ENCODE measurements around the gene CLCN3. TPM values are rescaled to one million over a fixed set of nuclear protein-coding genes. Genes with fewer than 3 reads are reported as not detected.
A peak's percentile ranks its signal among the peaks of the same experiment; 100 is the strongest.
"Not testable (repeated sequence)": the region's sequence is repeated elsewhere in the genome, so short reads cannot be mapped to it uniquely, and the experiment has no call there.

CLCN3 gene
- total RNA-seq, 4 donors from 2014 or later = 14.0 to 61.5 (median 44.7) TPM

DNA sequence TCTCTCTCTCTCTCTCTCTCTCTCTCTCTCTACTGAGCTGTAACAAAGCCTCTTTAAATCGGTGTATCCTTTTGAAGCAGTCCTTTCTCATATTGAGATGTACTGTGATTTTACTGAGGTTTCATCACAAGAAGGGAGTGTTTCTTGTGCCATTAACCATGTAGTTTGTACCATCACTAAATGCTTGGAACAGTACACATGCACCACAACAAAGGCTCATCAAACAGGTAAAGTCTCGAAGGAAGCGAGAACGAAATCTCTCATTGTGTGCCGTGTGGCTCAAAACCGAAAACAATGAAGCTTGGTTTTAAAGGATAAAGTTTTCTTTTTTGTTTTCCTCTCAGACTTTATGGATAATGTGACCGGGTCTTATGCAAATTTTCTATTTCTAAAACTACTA, 100.2 kb downstream of the CLCN3 start:
- no peaks in the 10 kb centered on the region for H3K9me3 ChIP-seq
- H3K27me3 ChIP-seq = no peaks in the 10 kb centered on the region
- no peak overlapping the region for H3K4me3 ChIP-seq
- no peak for TF ChIP-seq CTCF (IDR thresholded peaks at IDR 0.05)
- H3K4me1 ChIP-seq = no peaks in the 10 kb centered on the region
- H3K27ac ChIP-seq = no peak overlapping the region
- H3K36me3 ChIP-seq = peaks cover 0 to 31% (median 0%) of the 10 kb centered on the region in 3 donors
- no peak for DNase-seq

DNA sequence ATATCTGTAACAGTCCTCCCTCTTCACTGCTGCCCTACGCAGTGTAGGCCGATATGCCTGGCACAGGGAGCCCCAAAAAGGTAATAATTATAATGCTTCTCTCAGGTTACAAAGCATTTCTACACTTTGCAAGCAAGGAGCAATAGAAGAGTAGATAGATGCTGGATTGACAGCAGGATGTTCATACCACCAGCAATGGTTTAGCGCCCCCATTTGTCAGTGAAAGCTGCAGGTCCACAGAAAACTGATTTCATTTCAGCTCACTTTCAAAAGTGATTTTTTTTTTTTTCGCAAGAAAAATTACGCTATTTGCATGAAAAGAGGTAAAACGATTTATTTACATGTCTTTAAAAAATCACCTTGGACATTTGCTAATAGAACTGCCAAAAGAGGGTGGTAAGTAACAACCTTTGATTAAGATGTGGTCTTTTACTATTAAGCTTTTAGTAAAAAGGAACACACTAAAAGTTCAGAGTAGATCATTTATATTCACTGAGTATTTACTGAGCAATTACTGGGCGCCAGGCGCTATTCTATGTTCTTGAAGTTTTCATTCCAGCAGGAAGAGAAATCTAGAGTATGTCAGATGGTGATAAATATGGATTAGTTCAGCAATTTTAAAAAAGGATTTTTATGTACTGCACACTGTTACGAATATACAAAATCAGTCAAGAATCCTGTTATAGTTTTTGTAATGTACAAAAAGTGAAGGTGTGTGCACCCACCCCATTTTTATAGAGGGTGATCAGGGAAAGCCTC, 103.0 kb downstream of the CLCN3 start:
- Histone ChIP-seq H3K4me3 (no peak overlapping the region), H3K27ac (no peak overlapping the region), H3K4me1 (no peaks in the 10 kb centered on the region), H3K36me3 (peaks cover 0 to 19% (median 0%) of the 10 kb centered on the region in 3 donors), H3K9me3 (no peaks in the 10 kb centered on the region), H3K27me3 (no peaks in the 10 kb centered on the region)
- TF ChIP-seq POLR2A (IDR thresholded peaks at IDR 0.05) = no peak
- TF ChIP-seq CTCF (IDR thresholded peaks at IDR 0.05) = peak in 2 of 6 experiments; percentile 16 to 28
- no peak for DNase-seq

DNA sequence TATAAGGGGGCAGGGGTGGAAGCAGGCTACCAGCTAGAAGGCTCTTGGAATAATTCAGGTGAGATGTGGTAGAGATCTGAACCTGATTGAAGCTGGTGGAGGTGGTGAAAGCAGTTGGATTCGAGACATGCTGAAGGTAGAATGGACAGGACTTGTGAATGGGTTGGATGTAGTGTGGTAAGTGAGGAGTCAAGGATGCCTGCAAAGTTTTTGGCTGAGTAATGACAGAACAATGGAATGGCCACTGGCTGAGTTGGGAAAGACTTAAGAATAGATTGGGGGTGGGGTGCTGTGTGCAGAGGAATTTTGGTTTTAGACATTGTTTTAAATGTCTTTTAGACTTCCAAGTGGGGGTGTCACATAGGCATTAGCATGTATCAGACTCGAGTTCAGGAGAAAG, 103.9 kb downstream of the CLCN3 start:
- no peaks in the 10 kb centered on the region for H3K9me3 ChIP-seq
- DNase-seq = no peak
- H3K36me3 ChIP-seq = peaks cover 0 to 19% (median 0%) of the 10 kb centered on the region in 3 donors
- no peak overlapping the region for H3K4me3 ChIP-seq
- no peak for TF ChIP-seq CTCF (IDR thresholded peaks at IDR 0.05)
- TF ChIP-seq POLR2A (IDR thresholded peaks at IDR 0.05) = no peak
- no peaks in the 10 kb centered on the region for H3K4me1 ChIP-seq
- H3K27ac ChIP-seq = no peak overlapping the region
- H3K27me3 ChIP-seq = no peaks in the 10 kb centered on the region

- Histone ChIP-seq H3K9me3 (no peaks in the 10 kb centered on the region), H3K27ac (no peak overlapping the region), H3K4me1 (no peaks in the 10 kb centered on the region), H3K36me3 (peaks cover 0 to 18% (median 0%) of the 10 kb centered on the region in 3 donors), H3K27me3 (no peaks in the 10 kb centered on the region), H3K4me3 (no peak overlapping the region)
- TF ChIP-seq CTCF (IDR thresholded peaks at IDR 0.05) (no peak), POLR2A (IDR thresholded peaks at IDR 0.05) (no peak)
- DNase-seq = no peak
Observed at GRCh38 chr4:169727616-169728015, 107.2 kb downstream of the CLCN3 start.

DNA sequence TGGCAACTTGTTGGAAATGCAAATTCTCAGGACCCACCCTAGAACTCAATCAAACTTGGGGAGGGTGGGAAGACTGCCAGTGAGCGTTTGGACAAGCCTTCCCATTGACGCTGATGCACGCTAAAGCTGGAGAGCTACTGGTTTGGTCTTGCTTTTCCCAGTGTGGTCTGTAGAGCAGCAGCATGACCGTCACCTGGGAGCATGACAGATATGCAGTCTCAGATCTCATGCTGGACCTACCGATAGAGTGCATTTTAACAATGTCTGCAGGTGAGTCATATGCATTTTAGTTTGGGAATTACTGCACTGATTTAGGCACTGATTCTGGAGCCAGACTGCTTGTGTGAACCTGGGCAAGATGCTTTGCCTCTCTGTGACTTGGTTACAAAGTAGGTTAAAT, 110.2 kb downstream of the CLCN3 start:
- H3K36me3 ChIP-seq = peaks cover 0 to 19% (median 0%) of the 10 kb centered on the region in 3 donors

GRCh38 chr4:169738604-169739003, 118.2 kb downstream of the CLCN3 start:
- not testable (repeated sequence) for H3K9me3 ChIP-seq, H3K4me1 ChIP-seq, H3K27ac ChIP-seq, H3K27me3 ChIP-seq, H3K4me3 ChIP-seq, DNase-seq
- H3K36me3 ChIP-seq = peaks cover 0 to 36% (median 0%) of the 10 kb centered on the region in 3 donors

More for the DNA sequence above, 110.2 kb downstream of the CLCN3 start:
- H3K4me1 ChIP-seq = no peaks in the 10 kb centered on the region
- TF ChIP-seq POLR2A (IDR thresholded peaks at IDR 0.05) (no peak), CTCF (IDR thresholded peaks at IDR 0.05) (no peak)
- H3K27me3 ChIP-seq = no peaks in the 10 kb centered on the region
- no peaks in the 10 kb centered on the region for H3K9me3 ChIP-seq
- no peak for DNase-seq
- no peak overlapping the region for H3K27ac ChIP-seq
- H3K4me3 ChIP-seq = no peak overlapping the region
